Middle frontal gyrus (tissue), 1 donor: ENCODE measurements around the gene WDR47.

ENCODE experiments used
- DNase-seq: peaks from one replicate; pipeline ENCODE4 v3.0.0-alpha.2; 2015; ENCODE audit warnings: low spot score; ENCODE audit errors: extremely low spot score

Gene WDR47

GRCh38 chr1:109041621-109042468 lies at the start of gene WDR47:
TSS of gene WDR47 (minus strand) at chr1:109042102. CDS start at chr1:109023512, 18,590 bp downstream.
- peak; percentile 94 for DNase-seq

- DNase-seq: no peak
These were observed 49.4 kb upstream of the WDR47 start for GRCh38 chr1:109091078-109091838.

GRCh38 chr1:109090196-109091077 lies 48.5 kb upstream of the WDR47 start, which contains the start of gene TMEM167B:
TSS of gene TMEM167B (plus strand) at chr1:109090764. CDS start at chr1:109090873, 109 bp downstream.
- DNase-seq: peak; percentile 96

GRCh38 chr1:109089242-109090015 lies 47.5 kb upstream of the WDR47 start:
- peak; percentile 81 for DNase-seq

- DNase-seq: no peak
These were observed 42.9 kb upstream of the WDR47 start for GRCh38 chr1:109084563-109085517.

- DNase-seq: peak; percentile 45
These were observed 42.0 kb upstream of the WDR47 start for GRCh38 chr1:109083923-109084322.

GRCh38 chr1:109083501-109083900 lies 41.6 kb upstream of the WDR47 start:
- no peak for DNase-seq

GRCh38 chr1:109080441-109081082 lies 38.7 kb upstream of the WDR47 start:
- no peak for DNase-seq

GRCh38 chr1:109079240-109079622 lies 37.3 kb upstream of the WDR47 start:
- DNase-seq: no peak

- DNase-seq: no peak
These were observed 36.4 kb upstream of the WDR47 start for GRCh38 chr1:109078317-109078716.

- DNase-seq: peak; percentile 95
These were observed 33.9 kb upstream of the WDR47 start, which contains the start of gene TAF13 for GRCh38 chr1:109075531-109076490. TSS of gene TAF13 (minus strand) at chr1:109076003. CDS start at chr1:109075947, 56 bp downstream.

GRCh38 chr1:109069294-109069693 lies 27.4 kb upstream of the WDR47 start:
- no peak for DNase-seq

- DNase-seq: no peak
These were observed 26.0 kb upstream of the WDR47 start for GRCh38 chr1:109067883-109068282.

- DNase-seq: no peak
These were observed 23.2 kb upstream of the WDR47 start for GRCh38 chr1:109065137-109065536.

- DNase-seq: no peak
These were observed 19.3 kb upstream of the WDR47 start for GRCh38 chr1:109061183-109061582.

GRCh38 chr1:109060707-109061106 lies 18.8 kb upstream of the WDR47 start:
- DNase-seq: no peak

GRCh38 chr1:109059026-109059425 lies 17.1 kb upstream of the WDR47 start:
- DNase-seq: no peak

- DNase-seq: no peak
These were observed 14.2 kb upstream of the WDR47 start for GRCh38 chr1:109056064-109056463.
